ENCODE results near the gene MYL7. TPM values are rescaled to one million over a fixed set of nuclear protein-coding genes. Genes with fewer than 3 reads are reported as not detected.
A peak's percentile ranks its signal among the peaks of the same experiment; 100 is the strongest.

MYL7 gene
- total and polyA plus RNA-seq, 9 of the 15 experiments (the other 6 are each of a cell fraction or from before 2014, with no cell fraction given) = not detected

- TF ChIP-seq RAD21 (CRISPR knock-in tag; conservative IDR thresholded peaks at IDR 0.05 in 1 of 2, IDR thresholded peaks at IDR 0.05 in 1 of 2) (peak in 1 of 2 experiments; percentile 38; a peak in 1 of 4 replicates), SIN3A (IDR thresholded peaks at IDR 0.05; ENCODE audit: borderline replicate concordance in 2 of 2, control insufficient read depth in 1 of 2, low read depth in 2 of 2, low read length in 2 of 2) (0 out of 4 replicates have a peak, but pooled peaks of 1 of the 2 experiments have one; percentile 26), ZNF316 (IDR thresholded peaks at IDR 0.05) (0 out of 2 replicates have a peak, but pooled peaks have one; percentile 46), GABPA (tag; conservative IDR thresholded peaks at IDR 0.05; ENCODE audit: low read depth) (no peak), BRCA1 (IDR thresholded peaks at IDR 0.05) (no peak), BRCA1 (CRISPR knock-in tag; IDR thresholded peaks at IDR 0.05) (no peak), MEF2D (tag; conservative IDR thresholded peaks at IDR 0.05; ENCODE audit: low read depth) (no peak), SRF (CRISPR knock-in tag; IDR thresholded peaks at IDR 0.05) (no peak), ZNF274 (IDR thresholded peaks at IDR 0.05; ENCODE audit: borderline replicate concordance, low read depth, low read length) (no peak), NFIX (CRISPR knock-in tag; IDR thresholded peaks at IDR 0.05; ENCODE audit: low read depth) (no peak), HDAC1 (IDR thresholded peaks at IDR 0.05) (peak; percentile 31 to 73; a peak in 3 of 4 replicates), RB1 (IDR thresholded peaks at IDR 0.05; ENCODE audit: low read depth) (peak; percentile 69; the same call in 1 of the 2 replicates), ETS1 (conservative IDR thresholded peaks at IDR 0.05; ENCODE audit: control insufficient read depth, low read depth, low read length) (peak; percentile 84), JUNB (CRISPR knock-in tag; conservative IDR thresholded peaks at IDR 0.05) (no peak), MXI1 (IDR thresholded peaks at IDR 0.05; ENCODE audit: low read depth, low read length) (0 out of 2 replicates have a peak, but pooled peaks have one; percentile 29), HES1 (IDR thresholded peaks at IDR 0.05; ENCODE audit: low read depth) (no peak), FOXK2 (conservative IDR thresholded peaks at IDR 0.05 in 1 of 2, IDR thresholded peaks at IDR 0.05 in 1 of 2; ENCODE audit: low read depth in 2 of 2) (peak; percentile 57 to 75; a peak in 2 of 4 replicates), MTA3 (IDR thresholded peaks at IDR 0.05; ENCODE audit: borderline replicate concordance) (peak; percentile 57; the same call in 1 of the 2 replicates), NCOA6 (IDR thresholded peaks at IDR 0.05) (no peak), ZNF133 (CRISPR knock-in tag; IDR thresholded peaks at IDR 0.05) (no peak), ZMIZ1 (IDR thresholded peaks at IDR 0.05; ENCODE audit: low read depth in 2 of 2, low read length in 2 of 2) (peak in 1 of 2 experiments; percentile 73; a peak in 2 of 4 replicates), CBFA2T3 (IDR thresholded peaks at IDR 0.05) (peak; percentile 96)
Observed at GRCh38 chr7:44147026-44147991, 6.2 kb upstream of the MYL7 start (continued).
